Suprapubic skin (tissue), 4 donors: Measurements from ENCODE around the gene TCF12. TPM values are rescaled to one million over a fixed set of nuclear protein-coding genes. Genes with fewer than 3 reads are reported as not detected.
"Not testable (repeated sequence)": the region's sequence is repeated elsewhere in the genome, so short reads cannot be mapped to it uniquely, and the experiment has no call there.

Source experiments
- DNase-seq, 2 donors: peaks; one replicate each; pipeline ENCODE4 v3.0.0-alpha.2; 2019; ENCODE audit warnings: low spot score in 2 of 2
- H3K27ac ChIP-seq: fragments of 200-600 bp; sonication (generic); one replicate; pipeline ENCODE4 v1.5.1; 2019
- H3K27me3 ChIP-seq: fragments of 200-600 bp; sonication (generic); one replicate; pipeline ENCODE4 v1.5.1; 2019
- H3K36me3 ChIP-seq: fragments of 200-600 bp; sonication (generic); one replicate; pipeline ENCODE4 v1.5.1; 2019
- H3K4me1 ChIP-seq: fragments of 200-600 bp; sonication (generic); one replicate; pipeline ENCODE4 v1.5.1; 2019
- H3K4me3 ChIP-seq: fragments of 200-600 bp; sonication (generic); one replicate; pipeline ENCODE4 v1.5.1; 2019; ENCODE audit warnings: mild to moderate bottlenecking
- H3K9me3 ChIP-seq: fragments of 200-600 bp; sonication (generic); one replicate; pipeline ENCODE4 v1.5.1; 2019
- CTCF ChIP-seq, 2 donors: fragments of 200-600 bp in 1 of 2; fragments of 450-650 bp in 1 of 2; sonication (generic) in 1 of 2; IDR thresholded peaks; one replicate each; pipeline ENCODE4 v1.5.1; 2016 to 2019; ENCODE audit warnings: antibody characterized with exemption in 2 of 2, mild to moderate bottlenecking in 1 of 2, moderate library complexity in 1 of 2
- EP300 ChIP-seq: sonication (generic); formaldehyde crosslinking; IDR thresholded peaks from one replicate; pipeline ENCODE4 v1.6.1; 2017; ENCODE audit warnings: antibody characterized with exemption
- POLR2A ChIP-seq, 2 donors: fragments of 450-650 bp; IDR thresholded peaks; one replicate each; pipeline ENCODE4 v1.6.1; 2017; ENCODE audit warnings: antibody characterized with exemption in 2 of 2, mild to moderate bottlenecking in 2 of 2, moderate library complexity in 2 of 2
- POLR2AphosphoS5 ChIP-seq, 3 donors: sonication (generic); formaldehyde crosslinking; IDR thresholded peaks; one replicate each; pipeline ENCODE4 v1.6.1; 2017; ENCODE audit warnings: antibody characterized with exemption in 3 of 3
- WGBS: methylation state at CpG from one replicate; pipeline ENCODE4 v1.1.5; 2018; 5-methylcytosine and 5-hydroxymethylcytosine counted together
- total RNA-seq, 4 donors: library from RNA; depleted of rRNA; stranded (reverse); fragments of >200 nt; gene quantifications; one replicate each; pipeline ENCODE4 v1.1.0, GENCODE V29; 2016

The TCF12 gene
- total RNA-seq, 4 donors from 2014 or later = 91.3 to 118 (median 105) TPM

- Histone ChIP-seq H3K36me3 (no peaks in the 10 kb centered on the region), H3K27me3 (no peaks in the 10 kb centered on the region), H3K4me1 (no peaks in the 10 kb centered on the region), H3K27ac (no peak overlapping the region), H3K9me3 (no peaks in the 10 kb centered on the region), H3K4me3 (no peak overlapping the region)
- TF ChIP-seq EP300 = no peak
- TF ChIP-seq POLR2AphosphoS5 (IDR thresholded peaks at IDR 0.05) = no peak
- no peak for TF ChIP-seq CTCF (IDR thresholded peaks at IDR 0.05)
- no peak for TF ChIP-seq POLR2A (IDR thresholded peaks at IDR 0.05)
- no peak for DNase-seq
Observed at GRCh38 chr15:56996093-56996492, 77.6 kb downstream of the TCF12 start.

- H3K4me3 ChIP-seq = no peak overlapping the region
- TF ChIP-seq CTCF (IDR thresholded peaks at IDR 0.05) (no peak), POLR2A (IDR thresholded peaks at IDR 0.05) (no peak)
- 94% methylated on average over 3 of the region's 3 CpGs for WGBS
- no peak for DNase-seq
- H3K27ac ChIP-seq = no peak overlapping the region
- no peaks in the 10 kb centered on the region for H3K27me3 ChIP-seq
- H3K4me1 ChIP-seq = no peaks in the 10 kb centered on the region
- no peaks in the 10 kb centered on the region for H3K36me3 ChIP-seq
- H3K9me3 ChIP-seq = no peaks in the 10 kb centered on the region
Observed at GRCh38 chr15:56996746-56997470, 78.5 kb downstream of the TCF12 start.

- no peaks in the 10 kb centered on the region for H3K9me3 ChIP-seq
- no peaks in the 10 kb centered on the region for H3K4me1 ChIP-seq
- H3K36me3 ChIP-seq = no peaks in the 10 kb centered on the region
- 69% methylated on average over 4 of the region's 4 CpGs for WGBS
- no peak for DNase-seq
- H3K4me3 ChIP-seq = no peak overlapping the region
- no peak overlapping the region for H3K27ac ChIP-seq
- H3K27me3 ChIP-seq = no peaks in the 10 kb centered on the region
- TF ChIP-seq POLR2AphosphoS5 (IDR thresholded peaks at IDR 0.05) = no peak
- TF ChIP-seq CTCF (IDR thresholded peaks at IDR 0.05) = no peak
- TF ChIP-seq EP300 = no peak
Observed at GRCh38 chr15:57003418-57003817, 85.0 kb downstream of the TCF12 start.

- Histone ChIP-seq H3K27ac (no peak overlapping the region), H3K9me3 (no peaks in the 10 kb centered on the region), H3K27me3 (no peaks in the 10 kb centered on the region), H3K36me3 (no peaks in the 10 kb centered on the region), H3K4me1 (no peaks in the 10 kb centered on the region), H3K4me3 (no peak overlapping the region)
- DNase-seq = no peak
- TF ChIP-seq POLR2A (IDR thresholded peaks at IDR 0.05) (no peak), POLR2AphosphoS5 (IDR thresholded peaks at IDR 0.05) (no peak), EP300 (no peak), CTCF (IDR thresholded peaks at IDR 0.05) (no peak)
- 81% methylated on average over 1 of the region's 1 CpG for WGBS
Observed at GRCh38 chr15:57005244-57005643, 86.8 kb downstream of the TCF12 start.

GRCh38 chr15:57007797-57008196 is 89.4 kb downstream of the TCF12 start:
- not testable (repeated sequence) for DNase-seq, H3K27ac ChIP-seq, H3K4me3 ChIP-seq, H3K36me3 ChIP-seq, H3K27me3 ChIP-seq, H3K4me1 ChIP-seq, H3K9me3 ChIP-seq
- 100% methylated on average over 1 of the region's 1 CpG for WGBS

GRCh38 chr15:57010724-57011123 is 92.3 kb downstream of the TCF12 start:
- Histone ChIP-seq H3K27ac (no peak overlapping the region), H3K36me3 (no peaks in the 10 kb centered on the region), H3K27me3 (no peaks in the 10 kb centered on the region), H3K4me3 (no peak overlapping the region), H3K9me3 (no peaks in the 10 kb centered on the region), H3K4me1 (peaks cover 8% of the 10 kb centered on the region)
- no peak for TF ChIP-seq CTCF (IDR thresholded peaks at IDR 0.05)
- no peak for TF ChIP-seq POLR2A (IDR thresholded peaks at IDR 0.05)
- TF ChIP-seq EP300 = no peak
- TF ChIP-seq POLR2AphosphoS5 (IDR thresholded peaks at IDR 0.05) = no peak
- 83% methylated on average over 2 of the region's 2 CpGs for WGBS
- DNase-seq = no peak
